ENCODE data around the gene LRIF1. TPM values are rescaled to one million over a fixed set of nuclear protein-coding genes. Genes with fewer than 3 reads are reported as not detected.

Gene LRIF1
- total RNA-seq, 4 donors from 2014 or later = 8.7 to 16.5 (median 9.6) TPM

DNA sequence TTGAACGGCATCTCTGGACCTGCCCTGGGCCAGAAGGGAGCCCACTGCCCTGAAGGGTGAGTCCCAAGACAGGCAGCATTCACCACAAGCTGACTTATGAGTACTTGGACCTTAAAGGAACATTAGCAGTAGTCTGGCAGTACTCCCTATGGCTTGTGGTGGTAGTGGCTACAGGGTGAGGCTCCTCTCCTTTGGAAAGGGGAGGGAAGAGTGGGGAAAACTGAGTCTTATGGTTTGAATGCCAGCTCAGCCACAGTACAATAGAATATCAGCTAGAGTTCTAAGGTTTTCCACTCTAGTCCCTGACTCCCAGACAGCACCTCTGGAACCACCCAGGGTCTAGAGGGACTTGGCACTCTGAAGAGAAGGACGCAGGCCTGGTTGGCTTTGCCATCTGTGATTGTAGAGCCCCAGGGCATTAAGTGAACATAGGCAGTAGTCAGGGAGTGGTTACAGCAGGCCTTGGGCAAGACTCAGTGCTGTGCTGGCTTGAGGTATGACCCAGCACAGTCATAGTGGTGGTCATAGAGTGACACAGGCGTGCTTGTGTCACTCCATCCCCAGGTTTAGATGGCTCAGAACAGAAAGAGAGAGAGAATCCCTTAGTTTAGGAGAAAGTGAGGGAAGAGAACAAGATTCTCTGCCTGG is 59.7 kb downstream of the LRIF1 start:
- intact Hi-C loops (cut with DNase I) = no loop called here
- Histone ChIP-seq H3K9me3 (no peaks in the 10 kb centered on the region), H3K4me3 (replicated peaks in 1 of 3) (no peak overlapping the region), H3K36me3 (no peaks in the 10 kb centered on the region), H3K27ac (no peak overlapping the region), H3K27me3 (no peaks in the 10 kb centered on the region), H3K4me1 (no peaks in the 10 kb centered on the region)
- TF ChIP-seq, protein P1, sequence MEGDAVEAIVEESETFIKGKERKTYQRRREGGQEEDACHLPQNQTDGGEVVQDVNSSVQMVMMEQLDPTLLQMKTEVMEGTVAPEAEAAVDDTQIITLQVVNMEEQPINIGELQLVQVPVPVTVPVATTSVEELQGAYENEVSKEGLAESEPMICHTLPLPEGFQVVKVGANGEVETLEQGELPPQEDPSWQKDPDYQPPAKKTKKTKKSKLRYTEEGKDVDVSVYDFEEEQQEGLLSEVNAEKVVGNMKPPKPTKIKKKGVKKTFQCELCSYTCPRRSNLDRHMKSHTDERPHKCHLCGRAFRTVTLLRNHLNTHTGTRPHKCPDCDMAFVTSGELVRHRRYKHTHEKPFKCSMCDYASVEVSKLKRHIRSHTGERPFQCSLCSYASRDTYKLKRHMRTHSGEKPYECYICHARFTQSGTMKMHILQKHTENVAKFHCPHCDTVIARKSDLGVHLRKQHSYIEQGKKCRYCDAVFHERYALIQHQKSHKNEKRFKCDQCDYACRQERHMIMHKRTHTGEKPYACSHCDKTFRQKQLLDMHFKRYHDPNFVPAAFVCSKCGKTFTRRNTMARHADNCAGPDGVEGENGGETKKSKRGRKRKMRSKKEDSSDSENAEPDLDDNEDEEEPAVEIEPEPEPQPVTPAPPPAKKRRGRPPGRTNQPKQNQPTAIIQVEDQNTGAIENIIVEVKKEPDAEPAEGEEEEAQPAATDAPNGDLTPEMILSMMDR (IDR thresholded peaks at IDR 0.05) = no peak
- no peak for TF ChIP-seq POLR2A (IDR thresholded peaks at IDR 0.05)
- DNase-seq = no peak
- 65 to 68% methylated on average over 3 of the region's 3 CpGs for WGBS, 2 donors

DNA sequence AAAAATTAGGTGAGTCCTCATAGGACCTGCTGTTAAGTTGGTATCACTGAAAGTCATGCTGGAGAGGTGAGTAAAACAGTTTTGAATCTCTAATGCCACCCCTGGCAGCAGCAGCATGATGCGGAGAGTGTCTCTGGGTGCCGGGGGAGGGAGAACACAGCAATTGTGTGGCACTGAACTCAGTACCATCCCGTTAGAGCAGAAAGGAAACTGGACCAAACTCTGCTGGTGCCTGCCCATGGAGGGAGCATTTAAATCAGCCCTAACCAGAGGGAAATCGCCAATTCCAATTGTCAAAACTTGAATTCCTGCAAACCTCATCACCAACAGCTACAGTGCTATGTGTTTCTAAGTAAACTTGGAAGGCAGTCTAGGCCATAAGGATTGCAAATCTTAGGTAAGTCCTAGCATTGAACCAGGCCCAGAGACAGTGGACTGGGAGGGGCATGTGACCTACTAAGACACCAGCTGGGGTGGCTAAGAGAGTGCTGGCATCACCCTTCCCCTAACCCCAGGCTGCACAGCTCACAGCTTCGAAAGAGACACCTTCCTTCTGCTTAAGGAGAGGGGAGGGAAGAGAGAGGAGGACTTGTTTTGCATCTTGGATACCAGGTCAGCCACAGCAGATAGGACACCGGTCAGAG is 60.8 kb downstream of the LRIF1 start:
- TF ChIP-seq, protein P1 (IDR thresholded peaks at IDR 0.05) = no peak
- TF ChIP-seq POLR2A (IDR thresholded peaks at IDR 0.05) = no peak
- Histone ChIP-seq H3K27me3 (no peaks in the 10 kb centered on the region), H3K9me3 (no peaks in the 10 kb centered on the region), H3K36me3 (no peaks in the 10 kb centered on the region), H3K4me1 (no peaks in the 10 kb centered on the region), H3K27ac (no peak overlapping the region), H3K4me3 (replicated peaks in 1 of 3) (no peak overlapping the region)
- DNase-seq = no peak
- 67 to 69% methylated on average over 6 of the region's 6 CpGs for WGBS, 2 donors
- intact Hi-C loops (cut with DNase I) = no loop called here

DNA sequence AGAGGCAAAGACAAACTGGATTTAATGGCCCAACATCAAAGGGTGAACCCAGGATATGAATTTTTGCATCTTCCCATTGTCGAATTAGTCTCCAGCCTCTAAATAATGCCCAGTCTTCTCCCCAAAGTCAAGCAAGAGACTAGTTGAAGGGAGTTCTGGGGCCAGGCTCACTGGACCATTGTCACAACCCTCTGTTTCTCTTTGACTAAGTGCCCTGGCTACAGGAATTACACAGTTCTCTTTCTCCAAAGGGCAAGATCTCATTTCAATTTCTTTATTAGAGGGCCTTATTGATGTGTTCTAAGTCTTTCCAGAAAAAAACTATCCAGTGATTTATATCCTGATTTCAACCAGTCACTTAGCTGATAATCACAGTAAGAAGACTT is 64.3 kb downstream of the LRIF1 start:
- TF ChIP-seq POLR2A (IDR thresholded peaks at IDR 0.05) = no peak
- TF ChIP-seq, protein P1 (IDR thresholded peaks at IDR 0.05) = no peak
- Histone ChIP-seq H3K4me1 (no peaks in the 10 kb centered on the region), H3K27ac (no peak overlapping the region), H3K4me3 (replicated peaks in 1 of 3) (no peak overlapping the region), H3K27me3 (no peaks in the 10 kb centered on the region), H3K36me3 (no peaks in the 10 kb centered on the region), H3K9me3 (no peaks in the 10 kb centered on the region)
- intact Hi-C loops (cut with DNase I) = no loop called here
- 80 to 84% methylated on average over 1 of the region's 1 CpG for WGBS, 2 donors
- no peak for DNase-seq

DNA sequence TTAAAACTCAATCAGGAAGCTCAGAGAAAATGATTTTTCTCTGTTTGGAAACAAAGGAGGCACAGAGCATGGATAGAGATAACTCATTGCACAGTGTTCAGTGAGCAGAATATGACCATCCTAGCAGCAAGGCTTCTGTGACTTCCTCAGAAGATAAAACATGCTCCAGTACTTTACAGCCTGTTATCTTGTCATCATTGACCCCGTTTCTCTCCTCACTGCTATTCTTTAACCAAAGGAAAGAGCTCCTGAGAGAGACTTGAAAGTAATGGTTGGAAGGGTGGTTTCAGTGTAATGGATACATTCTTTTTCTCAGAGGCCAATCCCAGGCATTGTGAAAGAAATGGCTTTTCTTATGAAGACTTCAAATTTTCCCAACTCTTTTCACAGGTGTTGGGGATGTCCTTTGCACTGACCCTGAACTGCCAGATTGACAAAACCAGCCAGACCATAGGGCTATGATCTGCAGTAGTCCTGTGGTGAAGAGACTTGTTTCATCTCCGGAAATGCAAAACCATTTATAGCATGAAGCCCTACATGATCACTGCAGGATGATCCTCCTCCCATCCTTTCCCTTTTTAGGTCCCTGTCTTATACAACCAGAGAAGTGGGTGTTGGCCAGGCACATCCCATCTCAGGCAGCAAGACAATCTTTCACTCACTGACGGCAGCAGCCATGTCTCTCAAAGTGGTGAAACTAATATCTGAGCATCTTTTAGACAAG is 64.8 kb downstream of the LRIF1 start:
- no peak for DNase-seq
- intact Hi-C loops (cut with DNase I) = no loop called here
- 67 to 69% methylated on average over 3 of the region's 3 CpGs for WGBS, 2 donors

More for the DNA sequence above, 64.8 kb downstream of the LRIF1 start:
- H3K27ac ChIP-seq = no peak overlapping the region
- no peaks in the 10 kb centered on the region for H3K36me3 ChIP-seq
- no peaks in the 10 kb centered on the region for H3K4me1 ChIP-seq
- no peak overlapping the region for H3K4me3 ChIP-seq (replicated peaks in 1 of 3)
- TF ChIP-seq, protein P1 (IDR thresholded peaks at IDR 0.05) = no peak
- TF ChIP-seq POLR2A (IDR thresholded peaks at IDR 0.05) = no peak
- H3K9me3 ChIP-seq = no peaks in the 10 kb centered on the region
- no peaks in the 10 kb centered on the region for H3K27me3 ChIP-seq
